Measurements from ENCODE around the gene ENPP7. TPM values are rescaled to one million over a fixed set of nuclear protein-coding genes. Genes with fewer than 3 reads are reported as not detected.

The ENPP7 gene
- total RNA-seq, 1 donor from 2014 or later: not detected

DNA sequence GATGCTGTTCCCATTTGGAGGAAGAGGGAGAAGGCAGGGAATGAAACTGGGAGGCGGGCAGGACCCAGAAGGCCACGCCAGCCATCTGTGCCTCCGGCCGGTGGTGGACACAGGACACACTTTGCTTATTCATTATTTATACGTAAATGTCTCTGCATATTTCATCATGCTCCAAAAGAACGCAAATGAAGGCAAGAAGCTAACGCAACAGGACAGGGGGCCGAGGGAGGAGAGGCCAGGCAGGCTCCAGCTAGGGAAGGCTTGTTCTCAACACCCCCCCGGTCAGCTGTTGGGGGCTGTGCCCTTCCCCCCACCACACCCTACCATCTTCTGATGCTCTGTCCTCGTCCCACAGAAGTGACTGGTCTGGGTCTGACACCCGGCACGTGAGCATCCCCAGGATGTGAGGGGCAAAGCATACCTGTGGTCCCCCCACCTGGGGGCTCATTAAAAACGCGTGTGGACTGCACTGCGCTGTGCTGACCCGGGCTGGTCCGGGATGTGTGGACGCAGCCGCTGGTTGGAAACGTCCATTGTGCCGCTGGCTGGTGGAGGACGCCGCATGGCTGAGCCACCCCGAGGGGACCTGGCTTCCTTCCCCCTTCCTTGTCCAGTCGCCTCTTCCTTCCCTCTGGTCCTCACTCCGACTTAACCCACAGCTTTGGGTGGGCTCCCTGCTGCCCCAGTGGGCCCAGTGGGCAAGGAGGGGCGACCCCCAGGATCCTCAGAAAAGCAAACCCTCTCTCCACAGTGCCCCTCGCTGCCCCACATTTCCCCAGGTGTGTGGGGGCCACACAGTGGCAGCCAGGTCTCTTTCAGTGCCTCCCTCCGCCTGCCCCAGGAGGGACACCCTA, 46.4 kb upstream of the ENPP7 start:
- no peak for DNase-seq (ENCODE audit: low spot score)
- Mint-ChIP-seq H3K36me3 (ENCODE audit: low read depth, unreplicated experiment) (no peaks in the 10 kb centered on the region), H3K4me1 (ENCODE audit: unreplicated experiment) (no peaks in the 10 kb centered on the region), H3K27ac (ENCODE audit: unreplicated experiment) (no peak overlapping the region), H3K9me3 (ENCODE audit: unreplicated experiment) (no peaks in the 10 kb centered on the region), H3K4me3 (ENCODE audit: unreplicated experiment) (no peak overlapping the region), H3K27me3 (ENCODE audit: unreplicated experiment) (peaks cover 8% of the 10 kb centered on the region)
- TF ChIP-seq, protein P1, sequence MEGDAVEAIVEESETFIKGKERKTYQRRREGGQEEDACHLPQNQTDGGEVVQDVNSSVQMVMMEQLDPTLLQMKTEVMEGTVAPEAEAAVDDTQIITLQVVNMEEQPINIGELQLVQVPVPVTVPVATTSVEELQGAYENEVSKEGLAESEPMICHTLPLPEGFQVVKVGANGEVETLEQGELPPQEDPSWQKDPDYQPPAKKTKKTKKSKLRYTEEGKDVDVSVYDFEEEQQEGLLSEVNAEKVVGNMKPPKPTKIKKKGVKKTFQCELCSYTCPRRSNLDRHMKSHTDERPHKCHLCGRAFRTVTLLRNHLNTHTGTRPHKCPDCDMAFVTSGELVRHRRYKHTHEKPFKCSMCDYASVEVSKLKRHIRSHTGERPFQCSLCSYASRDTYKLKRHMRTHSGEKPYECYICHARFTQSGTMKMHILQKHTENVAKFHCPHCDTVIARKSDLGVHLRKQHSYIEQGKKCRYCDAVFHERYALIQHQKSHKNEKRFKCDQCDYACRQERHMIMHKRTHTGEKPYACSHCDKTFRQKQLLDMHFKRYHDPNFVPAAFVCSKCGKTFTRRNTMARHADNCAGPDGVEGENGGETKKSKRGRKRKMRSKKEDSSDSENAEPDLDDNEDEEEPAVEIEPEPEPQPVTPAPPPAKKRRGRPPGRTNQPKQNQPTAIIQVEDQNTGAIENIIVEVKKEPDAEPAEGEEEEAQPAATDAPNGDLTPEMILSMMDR (IDR thresholded peaks at IDR 0.05; ENCODE audit: unreplicated experiment): no peak

DNA sequence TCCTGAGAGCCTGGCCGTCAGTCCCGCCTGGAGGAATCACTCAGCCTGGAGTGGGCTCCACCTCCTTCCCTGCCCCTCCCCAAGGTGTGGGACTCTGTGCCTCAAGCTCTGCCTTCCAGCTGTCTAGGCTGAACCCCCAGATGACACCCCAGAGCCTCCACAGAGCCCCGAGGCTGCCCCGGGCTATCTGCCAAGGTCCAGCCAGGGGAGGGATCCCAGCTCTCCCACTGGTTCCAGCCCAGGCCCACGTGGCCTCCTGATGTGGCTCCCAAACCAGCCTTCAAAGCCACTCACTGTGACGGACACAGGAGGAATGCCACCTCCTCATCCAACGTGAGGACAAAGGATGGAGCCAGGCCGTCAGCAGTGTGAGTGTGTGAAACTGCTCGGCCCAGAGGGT, 45.6 kb upstream of the ENPP7 start:
- Mint-ChIP-seq H3K4me3 (ENCODE audit: unreplicated experiment) (no peak overlapping the region), H3K27me3 (ENCODE audit: unreplicated experiment) (peaks cover 7% of the 10 kb centered on the region), H3K36me3 (ENCODE audit: low read depth, unreplicated experiment) (no peaks in the 10 kb centered on the region)

DNA sequence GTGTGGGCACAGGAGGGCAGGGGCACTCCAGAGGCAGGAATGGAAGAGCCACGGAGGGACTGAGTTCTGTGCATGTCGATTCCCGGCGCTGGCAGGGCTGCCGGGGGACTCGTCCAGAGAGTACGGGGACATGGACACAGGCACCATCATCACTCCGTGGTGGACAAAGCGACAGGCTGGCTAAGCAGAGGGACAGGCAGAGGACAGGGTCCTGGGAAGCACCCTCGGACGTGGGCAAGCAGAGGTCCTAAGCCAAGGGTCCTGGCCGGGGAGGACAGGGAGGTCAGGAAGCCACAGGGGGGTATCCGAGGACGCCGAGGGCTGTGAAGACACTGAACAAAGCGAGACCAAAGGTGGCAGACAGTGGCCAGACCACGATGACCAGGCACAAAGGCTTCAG, 44.3 kb upstream of the ENPP7 start:
- no peak overlapping the region for H3K4me3 Mint-ChIP-seq (ENCODE audit: unreplicated experiment)
- H3K27ac Mint-ChIP-seq (ENCODE audit: unreplicated experiment): no peak overlapping the region
- H3K27me3 Mint-ChIP-seq (ENCODE audit: unreplicated experiment): peaks cover 2% of the 10 kb centered on the region

More for the DNA sequence above, 45.6 kb upstream of the ENPP7 start:
- Mint-ChIP-seq H3K27ac (ENCODE audit: unreplicated experiment) (no peak overlapping the region), H3K4me1 (ENCODE audit: unreplicated experiment) (no peaks in the 10 kb centered on the region), H3K9me3 (ENCODE audit: unreplicated experiment) (no peaks in the 10 kb centered on the region)
- no peak for DNase-seq (ENCODE audit: low spot score)
- TF ChIP-seq, protein P1 (IDR thresholded peaks at IDR 0.05; ENCODE audit: unreplicated experiment): no peak

DNA sequence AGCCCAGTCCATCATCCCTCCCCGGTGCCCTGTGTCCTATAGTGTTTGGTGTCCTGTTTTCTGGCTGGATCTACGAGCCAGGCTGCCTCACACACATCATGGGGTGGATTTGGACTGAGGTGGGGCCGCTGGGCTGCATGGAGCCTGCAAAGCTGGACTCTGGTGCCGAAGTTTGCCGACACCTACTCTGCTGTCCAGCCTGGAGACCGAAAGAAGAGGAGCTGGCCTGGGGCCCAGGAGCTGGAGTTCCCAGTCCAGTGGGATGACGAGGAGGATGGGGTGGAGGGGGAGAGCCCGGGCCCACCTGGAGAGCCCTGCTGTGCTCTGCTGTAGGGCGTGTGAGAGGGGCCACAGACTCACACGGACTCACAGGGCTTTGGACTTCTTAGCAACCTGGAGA, 40.3 kb upstream of the ENPP7 start:
- H3K27ac Mint-ChIP-seq (ENCODE audit: unreplicated experiment): no peak overlapping the region
- DNase-seq (ENCODE audit: low spot score): no peak
- TF ChIP-seq, protein P1 (IDR thresholded peaks at IDR 0.05; ENCODE audit: unreplicated experiment): no peak
- no peaks in the 10 kb centered on the region for H3K4me1 Mint-ChIP-seq (ENCODE audit: unreplicated experiment)
- no peaks in the 10 kb centered on the region for H3K36me3 Mint-ChIP-seq (ENCODE audit: low read depth, unreplicated experiment)
- no peaks in the 10 kb centered on the region for H3K9me3 Mint-ChIP-seq (ENCODE audit: unreplicated experiment)
- H3K4me3 Mint-ChIP-seq (ENCODE audit: unreplicated experiment): no peak overlapping the region
- no peaks in the 10 kb centered on the region for H3K27me3 Mint-ChIP-seq (ENCODE audit: unreplicated experiment)

More for the DNA sequence above, 44.3 kb upstream of the ENPP7 start:
- no peaks in the 10 kb centered on the region for H3K36me3 Mint-ChIP-seq (ENCODE audit: low read depth, unreplicated experiment)
- DNase-seq (ENCODE audit: low spot score): no peak
- H3K9me3 Mint-ChIP-seq (ENCODE audit: unreplicated experiment): no peaks in the 10 kb centered on the region
- TF ChIP-seq, protein P1 (IDR thresholded peaks at IDR 0.05; ENCODE audit: unreplicated experiment): no peak
- no peaks in the 10 kb centered on the region for H3K4me1 Mint-ChIP-seq (ENCODE audit: unreplicated experiment)
